Pancreas (tissue), 10 donors: Measurements from ENCODE around the gene TFDP3. TPM values are rescaled to one million over a fixed set of nuclear protein-coding genes. Genes with fewer than 3 reads are reported as not detected.

Source experiments
- ATAC-seq, 4 donors: fragments of 200-7000 bp; cut with Tn5 transposase; one replicate each; pipeline versions ENCODE4 v1.8.0 to v1.9.1; 2020; ENCODE audit warnings: mild to moderate bottlenecking in 4 of 4, moderate library complexity in 4 of 4
- DNase-seq, 6 donors: peaks; one replicate each; pipeline ENCODE4 v3.0.0-alpha.2; 2020
- FAIRE-seq: peaks from 2 replicates; lab custom pipeline; 2012; peaks lifted over from hg19 to GRCh38; lab: Jason Lieb, UNC
- H3K27ac ChIP-seq, 4 donors: fragments of 200-600 bp; sonication (generic); 1 replicate in 3 of 4; 2 replicates in 1 of 4; pipeline versions ENCODE4 v1.5.0 to v1.8.0; 2020
- H3K27me3 ChIP-seq, 4 donors: fragments of 200-600 bp; one replicate each; pipeline ENCODE4 v1.8.0; 2021
- H3K36me3 ChIP-seq, 3 donors: fragments of 200-600 bp; sonication (generic) in 1 of 3; one replicate each; pipeline versions ENCODE4 v1.5.0 to v1.8.0; 2020 to 2021
- H3K4me1 ChIP-seq, 3 donors: fragments of 200-600 bp; one replicate each; pipeline ENCODE4 v1.8.0; 2021
- H3K4me3 ChIP-seq, 4 donors: fragments of 200-600 bp; sonication (generic) in 2 of 4; one replicate each; pipeline versions ENCODE4 v1.5.0 to v1.8.0; 2020 to 2021
- H3K9me3 ChIP-seq, 4 donors: fragments of 200-600 bp; one replicate each; pipeline ENCODE4 v1.8.0; 2021
- WGBS, 2 donors: extraction: QIAGEN DNeasy Blood & Tissue Kit; methylation state at CpG; one replicate each; pipeline ENCODE4 v1.1.7; 2013; 5-methylcytosine and 5-hydroxymethylcytosine counted together
- intact Hi-C, 3 donors: fragments of 100-400 bp; cut with DNase I; formaldehyde crosslinking; loops; one replicate each; pipeline versions ENCODE4 v1.11.1 to v1.14.2; 2022
- polyA plus RNA-seq, 2 donors: library from polyadenylated mRNA; stranded (reverse); fragments of 200-250 nt; gene quantifications; one replicate each; pipeline ENCODE4 v1.2.3, GENCODE V29; 2013
- total RNA-seq, 6 donors: library from RNA; stranded (reverse); fragmentation: NEBNext Ultra II Directional in 4 of 6; extraction: Animal tissue kit (Norgen Biotek cat#: 25700) in 4 of 6; gene quantifications; one replicate each; pipeline versions ENCODE4 v1.2.1 to v1.2.4, GENCODE V29; 2021 to 2023
- TF ChIP-seq, protein P1 (sequence below), 4 donors: fragments of 200-600 bp; sonication (generic) in 3 of 4; IDR thresholded peaks; one replicate each; pipeline versions ENCODE4 v1.5.0 to v1.8.0; 2021; ENCODE audit warnings: antibody characterized with exemption in 4 of 4
- donor health status: healthy with polysubstance abuse.
- donor health status: DM: no; HTN: no; CAD: no; lungs with moderate emphysema.
- donor health status: DM: no; HTN: no; CAD: no.
- donor health status: control.
- donor health status: control.
- donor health status: Bipolar disorder and iron deficiency.
- donor health status: DM: yes; HTN: yes; CAD: no.
- donor health status: DM: no; HTN: no; CAD: no.
- donor health status: DM: no; HTN: no; CAD: no.
- donor health status: DM: yes; HTN: yes; CAD: no.

TFDP3 gene, protein sequence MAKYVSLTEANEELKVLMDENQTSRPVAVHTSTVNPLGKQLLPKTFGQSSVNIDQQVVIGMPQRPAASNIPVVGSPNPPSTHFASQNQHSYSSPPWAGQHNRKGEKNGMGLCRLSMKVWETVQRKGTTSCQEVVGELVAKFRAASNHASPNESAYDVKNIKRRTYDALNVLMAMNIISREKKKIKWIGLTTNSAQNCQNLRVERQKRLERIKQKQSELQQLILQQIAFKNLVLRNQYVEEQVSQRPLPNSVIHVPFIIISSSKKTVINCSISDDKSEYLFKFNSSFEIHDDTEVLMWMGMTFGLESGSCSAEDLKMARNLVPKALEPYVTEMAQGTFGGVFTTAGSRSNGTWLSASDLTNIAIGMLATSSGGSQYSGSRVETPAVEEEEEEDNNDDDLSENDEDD
- total RNA-seq (not detected), polyA plus RNA-seq (not detected)

DNA sequence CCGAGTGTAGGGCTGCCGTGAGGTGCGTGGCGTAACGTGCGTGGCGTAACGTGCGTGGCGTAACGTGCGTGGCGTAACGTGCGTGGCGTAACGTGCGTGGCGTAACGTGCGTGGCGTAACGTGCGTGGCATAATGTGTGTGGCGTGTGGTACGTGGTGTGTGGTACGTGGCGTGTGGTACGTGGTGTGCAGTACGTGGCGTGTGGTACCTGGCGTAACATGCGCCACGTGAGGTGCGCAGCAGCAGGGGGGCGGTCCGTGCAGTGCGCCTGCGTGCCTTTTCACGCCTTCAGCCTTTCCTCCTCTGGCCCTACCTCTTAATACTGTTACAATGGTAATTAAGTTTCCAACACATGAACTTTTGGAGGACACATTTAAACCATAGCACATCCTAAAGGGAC lies at the start of gene TFDP3:
TFDP3 (minus strand) TSS at position 26 of the 400 bp plus-strand sequence. CDS start 95 bp downstream, outside the sequence.
- TF ChIP-seq, protein P1, sequence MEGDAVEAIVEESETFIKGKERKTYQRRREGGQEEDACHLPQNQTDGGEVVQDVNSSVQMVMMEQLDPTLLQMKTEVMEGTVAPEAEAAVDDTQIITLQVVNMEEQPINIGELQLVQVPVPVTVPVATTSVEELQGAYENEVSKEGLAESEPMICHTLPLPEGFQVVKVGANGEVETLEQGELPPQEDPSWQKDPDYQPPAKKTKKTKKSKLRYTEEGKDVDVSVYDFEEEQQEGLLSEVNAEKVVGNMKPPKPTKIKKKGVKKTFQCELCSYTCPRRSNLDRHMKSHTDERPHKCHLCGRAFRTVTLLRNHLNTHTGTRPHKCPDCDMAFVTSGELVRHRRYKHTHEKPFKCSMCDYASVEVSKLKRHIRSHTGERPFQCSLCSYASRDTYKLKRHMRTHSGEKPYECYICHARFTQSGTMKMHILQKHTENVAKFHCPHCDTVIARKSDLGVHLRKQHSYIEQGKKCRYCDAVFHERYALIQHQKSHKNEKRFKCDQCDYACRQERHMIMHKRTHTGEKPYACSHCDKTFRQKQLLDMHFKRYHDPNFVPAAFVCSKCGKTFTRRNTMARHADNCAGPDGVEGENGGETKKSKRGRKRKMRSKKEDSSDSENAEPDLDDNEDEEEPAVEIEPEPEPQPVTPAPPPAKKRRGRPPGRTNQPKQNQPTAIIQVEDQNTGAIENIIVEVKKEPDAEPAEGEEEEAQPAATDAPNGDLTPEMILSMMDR (IDR thresholded peaks at IDR 0.05) = no peak
- no peaks in the 10 kb centered on the region for H3K9me3 ChIP-seq
- FAIRE-seq (no peak), DNase-seq (no peak), ATAC-seq (no peak)
- H3K36me3 ChIP-seq = no peaks in the 10 kb centered on the region
- no peaks in the 10 kb centered on the region for H3K27me3 ChIP-seq
- H3K4me1 ChIP-seq = no peaks in the 10 kb centered on the region
- 93 to 94% methylated on average over 40 of the region's 40 CpGs for WGBS, 2 donors
- no peak within 1 kb of the TSS for H3K27ac ChIP-seq
- intact Hi-C loops = no loop called here
- H3K4me3 ChIP-seq = no peak within 1 kb of the TSS

GRCh38 chrX:133267621-133268020 lies 49.5 kb upstream of the TFDP3 start:
- intact Hi-C loops = no loop called here
- Histone ChIP-seq H3K27me3 (peaks cover 0 to 5% (median 0%) of the 10 kb centered on the region in 4 donors), H3K4me3 (no peak overlapping the region), H3K36me3 (no peaks in the 10 kb centered on the region), H3K27ac (no peak overlapping the region), H3K4me1 (no peaks in the 10 kb centered on the region), H3K9me3 (no peaks in the 10 kb centered on the region)
- DNase-seq (no peak), FAIRE-seq (no peak), ATAC-seq (no peak)
- WGBS, 2 donors = 89 to 93% methylated on average over 2 of the region's 2 CpGs
- TF ChIP-seq, protein P1 (IDR thresholded peaks at IDR 0.05) = no peak

GRCh38 chrX:133265331-133265730 lies 47.2 kb upstream of the TFDP3 start:
- DNase-seq (peak in 1 of 6 donors; percentile 45), ATAC-seq (no peak), FAIRE-seq (no peak)

GRCh38 chrX:133258481-133258880 lies 40.3 kb upstream of the TFDP3 start:
- FAIRE-seq (peak; percentile 96), DNase-seq (no peak), ATAC-seq (no peak)
- TF ChIP-seq, protein P1 (IDR thresholded peaks at IDR 0.05) = no peak
- no peaks in the 10 kb centered on the region for H3K36me3 ChIP-seq
- no peak overlapping the region for H3K27ac ChIP-seq
- intact Hi-C loops = no loop called here
- H3K4me3 ChIP-seq = no peak overlapping the region
- peaks cover 0 to 6% (median 2%) of the 10 kb centered on the region in 4 donors for H3K27me3 ChIP-seq
- no peaks in the 10 kb centered on the region for H3K4me1 ChIP-seq
- no peaks in the 10 kb centered on the region for H3K9me3 ChIP-seq

More at GRCh38 chrX:133265331-133265730, 47.2 kb upstream of the TFDP3 start:
- 45 to 46% methylated on average over 13 of the region's 13 CpGs for WGBS, 2 donors
- Histone ChIP-seq H3K9me3 (no peaks in the 10 kb centered on the region), H3K4me3 (no peak overlapping the region), H3K36me3 (no peaks in the 10 kb centered on the region), H3K27me3 (peaks cover 0 to 5% (median 0%) of the 10 kb centered on the region in 4 donors), H3K4me1 (no peaks in the 10 kb centered on the region), H3K27ac (no peak overlapping the region)
- intact Hi-C loops = no loop called here
- TF ChIP-seq, protein P1 (IDR thresholded peaks at IDR 0.05) = no peak

- Histone ChIP-seq H3K4me3 (no peak overlapping the region), H3K4me1 (no peaks in the 10 kb centered on the region), H3K36me3 (no peaks in the 10 kb centered on the region), H3K27me3 (peaks cover 0 to 6% (median 2%) of the 10 kb centered on the region in 4 donors), H3K27ac (no peak overlapping the region), H3K9me3 (no peaks in the 10 kb centered on the region)
- DNase-seq (no peak), FAIRE-seq (no peak), ATAC-seq (no peak)
- intact Hi-C loops = no loop called here
- TF ChIP-seq, protein P1 (IDR thresholded peaks at IDR 0.05) = no peak
- 70 to 73% methylated on average over 3 of the region's 3 CpGs for WGBS, 2 donors
Measured at GRCh38 chrX:133254666-133255065, 36.5 kb upstream of the TFDP3 start.
